Heart left ventricle (tissue), 16 donors: Measurements from ENCODE around the gene MBD3. TPM values are rescaled to one million over a fixed set of nuclear protein-coding genes. Genes with fewer than 3 reads are reported as not detected.
A peak's percentile ranks its signal among the peaks of the same experiment; 100 is the strongest.

Experiments
- ATAC-seq, 4 donors: fragments of 200-7000 bp; cut with Tn5 transposase; one replicate each; pipeline ENCODE4 v1.9.1; 2020 to 2022; ENCODE audit warnings: moderate library complexity in 4 of 4, mild to moderate bottlenecking in 3 of 4, moderate number of reproducible peaks in 1 of 4
- DNase-seq, 5 donors: peaks; one replicate each; pipeline ENCODE4 v3.0.0-alpha.2; 2020
- H3K27ac ChIP-seq, 12 donors: fragments of 200-600 bp; sonication (generic) in 4 of 12; one replicate each; pipeline versions ENCODE4 v1.5.0 to v1.8.0; 2016 to 2022; ENCODE audit warnings: mild to moderate bottlenecking in 2 of 12
- H3K27me3 ChIP-seq, 9 donors: fragments of 200-600 bp; sonication (generic) in 2 of 9; one replicate each; pipeline versions ENCODE4 v1.5.1 to v1.8.0; 2016 to 2022; ENCODE audit warnings: mild to moderate bottlenecking in 3 of 9
- H3K36me3 ChIP-seq, 9 donors: fragments of 200-600 bp; sonication (generic) in 2 of 9; one replicate each; pipeline versions ENCODE4 v1.5.0 to v1.8.0; 2018 to 2022; ENCODE audit warnings: mild to moderate bottlenecking in 2 of 9
- H3K4me1 ChIP-seq, 12 donors: fragments of 200-600 bp; sonication (generic) in 4 of 12; one replicate each; pipeline versions ENCODE4 v1.5.0 to v1.8.0; 2016 to 2022; ENCODE audit warnings: mild to moderate bottlenecking in 3 of 12
- H3K4me3 ChIP-seq, 12 donors: fragments of 200-600 bp; sonication (generic) in 4 of 12; one replicate each; pipeline versions ENCODE4 v1.5.0 to v1.8.0; 2017 to 2022; ENCODE audit warnings: mild to moderate bottlenecking in 9 of 12, moderate library complexity in 4 of 12
- H3K9me3 ChIP-seq, 12 donors: fragments of 200-600 bp; sonication (generic) in 4 of 12; one replicate each; pipeline versions ENCODE4 v1.5.0 to v1.8.0; 2016 to 2022; ENCODE audit warnings: mild to moderate bottlenecking in 1 of 12
- POLR2A ChIP-seq, 2 donors: fragments of 450-650 bp; IDR thresholded peaks; one replicate each; pipeline ENCODE4 v1.6.1; 2017; ENCODE audit warnings: antibody characterized with exemption in 2 of 2, mild to moderate bottlenecking in 2 of 2, moderate library complexity in 2 of 2
- WGBS, 4 donors: extraction: QIAGEN DNeasy Blood & Tissue Kit in 2 of 4; methylation state at CpG; one replicate each; pipeline versions ENCODE4 v1.1.5 to v1.1.7; 2013 to 2018; 5-methylcytosine and 5-hydroxymethylcytosine counted together
- intact Hi-C, 10 donors: fragments of 100-400 bp; cut with DNase I; formaldehyde crosslinking; loops; one replicate each; pipeline versions ENCODE4 v1.11.1 to v1.14.2; 2022
- polyA plus RNA-seq, 2 donors: library from polyadenylated mRNA; stranded (reverse); fragments of 200-250 nt; gene quantifications; one replicate each; pipeline ENCODE4 v1.2.3, GENCODE V29; 2013
- total RNA-seq, 9 donors: library from RNA; depleted of rRNA in 2 of 9; stranded (reverse); fragments of >200 nt in 2 of 9; fragmentation: NEBNext Ultra II Directional in 3 of 9; extraction: Animal tissue kit (Norgen Biotek cat#: 25700) in 3 of 9; gene quantifications; one replicate each; pipeline versions ENCODE4 v1.1.0 to v1.2.4, GENCODE V29; 2016 to 2023
- TF ChIP-seq, protein P1 (sequence below), 12 donors: fragments of 200-600 bp; sonication (generic) in 4 of 12; IDR thresholded peaks; one replicate each; pipeline versions ENCODE4 v1.5.0 to v1.8.0; 2018 to 2022; ENCODE audit warnings: antibody characterized with exemption in 12 of 12, mild to moderate bottlenecking in 5 of 12
- donor health status: ischemic (EF 13 %, LVEDD 7.1; RV severe dilation, severe dysfunction).
- donor health status: healthy with polysubstance abuse.
- donor health status: DM: no; HTN: yes; CAD: no.
- donor health status: DM: no; HTN: no; CAD: no.
- donor health status: ischemic (EF 25% LVEDD 6.9; RV normal size, moderate dysfunction).
- donor health status: ischemic (EF 25% LVEDD 5.7; RV mildly dilated, moderate dysfunction).
- donor health status: healthy.
- donor health status: DM: yes; HTN: yes; CAD: no.
- donor health status: ischemic (EF 35%, LVEDD 5.7; RV mildly dilated, moderate dysfunction).
- donor health status: nonischemic (EF 11% LVEDD 7.7; RV severe dilation, severe dysfunction).
- donor health status: DM: yes; HTN: yes; CAD: no.
- donor health status: PGD.
- donor health status: ischemic (EF 29% LVEDD 5.4; RV normal size, mild dysfunction).
- donor health status: nonischemic (EF 23%, LVEDD 6.1; RV moderate dilation, normal function).

Gene MBD3
- total and polyA plus RNA-seq, 11 donors: 38.6 to 146 (median 72.8) TPM

DNA sequence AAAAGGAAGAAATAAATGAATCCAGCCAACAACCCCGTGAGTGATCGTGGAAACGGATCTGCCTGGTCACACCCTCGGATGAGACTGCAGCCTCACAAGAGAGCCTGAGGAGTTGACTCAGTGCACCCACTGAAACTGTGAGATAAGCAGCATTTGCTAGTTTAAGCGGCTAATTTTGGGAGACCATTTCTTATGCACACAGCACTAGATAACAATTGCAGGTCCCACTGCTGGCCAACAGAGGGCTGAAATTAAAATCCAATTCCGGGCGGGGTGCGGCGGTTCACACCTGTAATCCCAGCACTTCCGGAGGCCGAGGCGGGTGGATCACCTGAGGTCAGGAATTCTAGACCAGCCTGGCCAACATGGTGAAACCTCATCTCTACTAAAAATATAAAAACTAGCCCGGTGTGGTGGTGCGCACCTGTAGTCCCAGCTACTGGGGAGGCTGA lies 9.0 kb upstream of the MBD3 start:
- intact Hi-C loops: no loop called here
- no peaks in the 10 kb centered on the region for H3K9me3 ChIP-seq
- H3K36me3 ChIP-seq: peaks cover 2 to 56% (median 31%) of the 10 kb centered on the region in 9 donors
- ATAC-seq (no peak), DNase-seq (no peak)
- TF ChIP-seq, protein P1, sequence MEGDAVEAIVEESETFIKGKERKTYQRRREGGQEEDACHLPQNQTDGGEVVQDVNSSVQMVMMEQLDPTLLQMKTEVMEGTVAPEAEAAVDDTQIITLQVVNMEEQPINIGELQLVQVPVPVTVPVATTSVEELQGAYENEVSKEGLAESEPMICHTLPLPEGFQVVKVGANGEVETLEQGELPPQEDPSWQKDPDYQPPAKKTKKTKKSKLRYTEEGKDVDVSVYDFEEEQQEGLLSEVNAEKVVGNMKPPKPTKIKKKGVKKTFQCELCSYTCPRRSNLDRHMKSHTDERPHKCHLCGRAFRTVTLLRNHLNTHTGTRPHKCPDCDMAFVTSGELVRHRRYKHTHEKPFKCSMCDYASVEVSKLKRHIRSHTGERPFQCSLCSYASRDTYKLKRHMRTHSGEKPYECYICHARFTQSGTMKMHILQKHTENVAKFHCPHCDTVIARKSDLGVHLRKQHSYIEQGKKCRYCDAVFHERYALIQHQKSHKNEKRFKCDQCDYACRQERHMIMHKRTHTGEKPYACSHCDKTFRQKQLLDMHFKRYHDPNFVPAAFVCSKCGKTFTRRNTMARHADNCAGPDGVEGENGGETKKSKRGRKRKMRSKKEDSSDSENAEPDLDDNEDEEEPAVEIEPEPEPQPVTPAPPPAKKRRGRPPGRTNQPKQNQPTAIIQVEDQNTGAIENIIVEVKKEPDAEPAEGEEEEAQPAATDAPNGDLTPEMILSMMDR (IDR thresholded peaks at IDR 0.05): no peak
- H3K4me1 ChIP-seq: peaks cover 0 to 44% (median 28%) of the 10 kb centered on the region in 12 donors
- H3K27me3 ChIP-seq: no peaks in the 10 kb centered on the region
- no peak overlapping the region for H3K4me3 ChIP-seq
- 88 to 95% (median 93%) methylated on average over 11 to 14 of the region's 14 CpGs for WGBS, 4 donors
- no peak overlapping the region for H3K27ac ChIP-seq

DNA sequence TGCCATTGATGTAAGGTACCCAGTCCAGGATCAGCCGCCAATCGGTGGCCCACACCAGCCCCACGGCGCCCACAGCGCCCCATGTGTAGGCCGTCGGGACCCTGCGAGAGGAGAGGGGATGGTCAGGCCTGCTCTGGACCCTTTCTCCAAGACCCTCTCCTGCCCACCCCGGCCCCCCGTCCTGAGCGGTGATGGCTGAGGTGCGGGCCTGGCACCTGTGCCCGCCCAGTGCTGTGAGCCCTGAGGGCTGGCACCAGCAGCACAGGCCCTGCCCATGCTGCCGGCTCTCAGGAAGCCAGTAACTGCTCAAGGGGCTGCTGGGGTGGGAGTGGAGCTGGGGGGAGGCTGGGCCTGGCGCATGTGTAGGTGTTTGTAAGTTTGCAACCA lies 6.8 kb upstream of the MBD3 start:
- no peak overlapping the region for H3K27ac ChIP-seq
- H3K4me1 ChIP-seq: peaks cover 0 to 30% (median 18%) of the 10 kb centered on the region in 12 donors
- H3K36me3 ChIP-seq: peaks cover 2 to 76% (median 51%) of the 10 kb centered on the region in 9 donors
- peak in 1 of 4 donors; percentile 10 for ATAC-seq
- H3K4me3 ChIP-seq: no peak overlapping the region
- DNase-seq: no peak
- WGBS, 4 donors: 92 to 95% (median 95%) methylated on average over 12 to 15 of the region's 15 CpGs
- no peaks in the 10 kb centered on the region for H3K27me3 ChIP-seq
- intact Hi-C loops: no loop called here
- no peaks in the 10 kb centered on the region for H3K9me3 ChIP-seq
- no peak for TF ChIP-seq POLR2A (IDR thresholded peaks at IDR 0.05)
- TF ChIP-seq, protein P1 (IDR thresholded peaks at IDR 0.05): no peak

DNA sequence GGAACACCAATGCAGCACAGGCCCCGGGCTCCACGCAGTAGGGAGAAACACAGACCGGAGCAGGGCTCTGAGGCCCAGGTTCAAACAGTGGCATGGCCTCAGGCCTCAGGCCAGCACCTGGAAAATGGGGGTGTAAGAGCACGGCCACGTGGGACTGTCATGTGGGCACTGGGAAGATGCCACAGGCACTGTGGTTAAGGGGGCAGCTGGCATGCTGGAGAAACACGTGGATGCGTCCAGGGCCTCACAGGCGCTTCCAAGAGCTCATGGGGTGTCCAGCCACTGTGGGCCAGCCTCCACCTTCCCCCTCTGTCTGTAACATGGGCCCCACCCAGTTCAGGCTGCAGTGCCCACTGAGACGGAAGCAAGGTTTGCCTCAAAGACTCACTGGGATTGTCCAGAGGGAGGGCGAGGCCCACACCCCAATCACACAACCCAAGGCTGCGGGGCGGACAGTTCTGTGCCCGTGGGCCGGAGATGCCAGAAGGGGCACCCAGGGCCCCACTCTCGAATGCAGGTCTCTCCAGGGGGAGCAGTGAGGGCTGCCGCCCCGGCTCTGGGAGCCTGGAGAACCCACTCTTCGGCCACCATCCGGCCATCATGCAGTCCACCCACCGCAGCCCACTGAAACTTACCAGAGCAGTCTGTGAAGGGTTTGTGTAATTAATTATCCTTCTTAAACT lies 6.3 kb upstream of the MBD3 start:
- no peaks in the 10 kb centered on the region for H3K27me3 ChIP-seq
- 84 to 89% (median 86%) methylated on average over 8 to 20 of the region's 20 CpGs for WGBS, 4 donors
- TF ChIP-seq, protein P1 (IDR thresholded peaks at IDR 0.05): no peak
- TF ChIP-seq POLR2A (IDR thresholded peaks at IDR 0.05): no peak
- peak in 2 of 4 donors; percentile 2 to 9 for ATAC-seq
- no peaks in the 10 kb centered on the region for H3K9me3 ChIP-seq
- DNase-seq: no peak
- no peak overlapping the region for H3K27ac ChIP-seq
- peaks cover 0 to 24% (median 13%) of the 10 kb centered on the region in 12 donors for H3K4me1 ChIP-seq
- intact Hi-C loops: no loop called here
- H3K4me3 ChIP-seq: no peak overlapping the region
- H3K36me3 ChIP-seq: peaks cover 2 to 78% (median 51%) of the 10 kb centered on the region in 9 donors

DNA sequence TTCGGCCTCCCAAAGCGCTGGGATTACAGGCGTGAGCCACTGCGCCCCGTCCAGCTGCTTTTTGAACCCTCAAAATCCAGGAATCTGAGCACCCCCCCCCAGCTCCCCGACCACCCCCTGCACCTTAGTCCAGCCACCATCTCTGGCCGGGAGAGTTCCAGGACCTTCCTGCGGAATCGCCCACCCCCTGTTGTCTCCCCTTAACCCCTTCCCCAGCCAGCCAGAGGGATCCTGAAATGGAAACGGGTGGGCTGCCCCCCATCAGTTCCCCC lies 772 bp upstream of the MBD3 start:
- Histone ChIP-seq H3K4me1 (peaks cover 3 to 36% (median 21%) of the 10 kb centered on the region in 12 donors), H3K36me3 (peaks cover 2 to 43% (median 31%) of the 10 kb centered on the region in 9 donors), H3K27me3 (no peaks in the 10 kb centered on the region), H3K4me3 (peak overlapping the region in 11 of 12 donors; percentile 63 to 92 (median 72)), H3K9me3 (no peaks in the 10 kb centered on the region), H3K27ac (peak overlapping the region in 9 of 12 donors; percentile 84 to 99 (median 97))
- DNase-seq: no peak
- no peak for ATAC-seq
- no peak for TF ChIP-seq POLR2A (IDR thresholded peaks at IDR 0.05)
- TF ChIP-seq, protein P1 (IDR thresholded peaks at IDR 0.05): no peak
- WGBS, 4 donors: 49 to 58% (median 52%) methylated on average over 10 of the region's 10 CpGs
- intact Hi-C loops: loop anchor here in 1 of 10 donors (5.0 kb wide), 1 partner anchor 186 kb away; the partner anchor contains the start of gene DAZAP1
